ENCODE measurements around the gene MSH5. TPM values are rescaled to one million over a fixed set of nuclear protein-coding genes. Genes with fewer than 3 reads are reported as not detected.

MSH5 gene
- total and polyA plus RNA-seq, 2 of the 13 experiments (the other 11 are each of a cell fraction or from before 2014, with no cell fraction given) = 10.2 to 38.7 TPM

GRCh38 chr6:31729515-31729978 lies 10.3 kb upstream of the MSH5 start (continued):
- peak; percentile 14; the same call in 1 of the 2 replicates for TF ChIP-seq NFAT5 (CRISPR knock-in tag; IDR thresholded peaks at IDR 0.05)
- TF ChIP-seq ELF1 (CRISPR knock-in tag; IDR thresholded peaks at IDR 0.05) = peak; percentile 58
- peak; percentile 27 for TF ChIP-seq POGZ (CRISPR knock-in tag; IDR thresholded peaks at IDR 0.05)
- no peak for TF ChIP-seq ZNF251 (CRISPR knock-in tag; IDR thresholded peaks at IDR 0.05)
- TF ChIP-seq DBP (CRISPR knock-in tag; IDR thresholded peaks at IDR 0.05; ENCODE audit: not compliant biosample characterization) = peak; percentile 15
- peak; percentile 84; the same call in 1 of the 2 replicates for TF ChIP-seq ZNF639 (CRISPR knock-in tag; conservative IDR thresholded peaks at IDR 0.05)
- peak; percentile 74; the same call in 1 of the 2 replicates for TF ChIP-seq ZNF609 (CRISPR knock-in tag; IDR thresholded peaks at IDR 0.05; ENCODE audit: borderline replicate concordance)
- TF ChIP-seq HIVEP1 (CRISPR knock-in tag; IDR thresholded peaks at IDR 0.05) = no peak
- no peak for TF ChIP-seq HNRNPLL (IDR thresholded peaks at IDR 0.05; ENCODE audit: low read depth, low read length, poor library complexity, severe bottlenecking)
- TF ChIP-seq SALL1 (CRISPR knock-in tag; IDR thresholded peaks at IDR 0.05) = peak; percentile 39
- TF ChIP-seq ZNF512 (CRISPR knock-in tag; IDR thresholded peaks at IDR 0.05) = no peak
- no peak for TF ChIP-seq E2F2 (CRISPR knock-in tag; IDR thresholded peaks at IDR 0.05; ENCODE audit: borderline replicate concordance)
- TF ChIP-seq MBNL3 (CRISPR knock-in tag; conservative IDR thresholded peaks at IDR 0.05) = no peak

Measured in HepG2 (cell line).